Sigmoid colon (tissue), 3 donors: Measurements from ENCODE around the gene TNFRSF13B.

Experiments used
- POLR2A ChIP-seq, 2 donors: fragments of 450-650 bp; IDR thresholded peaks; one replicate each; pipeline ENCODE4 v1.6.1; 2016; ENCODE audit warnings: antibody characterized with exemption in 2 of 2, mild to moderate bottlenecking in 2 of 2, moderate library complexity in 2 of 2
- TF ChIP-seq, protein P1 (sequence below), 4 experiments: fragments of 450-650 bp in 3 of 4; fragments of 200-600 bp in 1 of 4; IDR thresholded peaks; one replicate each; pipeline ENCODE4 v1.5.1; 2016 to 2019; ENCODE audit warnings: antibody characterized with exemption in 4 of 4, mild to moderate bottlenecking in 3 of 4, moderate library complexity in 2 of 4

DNA sequence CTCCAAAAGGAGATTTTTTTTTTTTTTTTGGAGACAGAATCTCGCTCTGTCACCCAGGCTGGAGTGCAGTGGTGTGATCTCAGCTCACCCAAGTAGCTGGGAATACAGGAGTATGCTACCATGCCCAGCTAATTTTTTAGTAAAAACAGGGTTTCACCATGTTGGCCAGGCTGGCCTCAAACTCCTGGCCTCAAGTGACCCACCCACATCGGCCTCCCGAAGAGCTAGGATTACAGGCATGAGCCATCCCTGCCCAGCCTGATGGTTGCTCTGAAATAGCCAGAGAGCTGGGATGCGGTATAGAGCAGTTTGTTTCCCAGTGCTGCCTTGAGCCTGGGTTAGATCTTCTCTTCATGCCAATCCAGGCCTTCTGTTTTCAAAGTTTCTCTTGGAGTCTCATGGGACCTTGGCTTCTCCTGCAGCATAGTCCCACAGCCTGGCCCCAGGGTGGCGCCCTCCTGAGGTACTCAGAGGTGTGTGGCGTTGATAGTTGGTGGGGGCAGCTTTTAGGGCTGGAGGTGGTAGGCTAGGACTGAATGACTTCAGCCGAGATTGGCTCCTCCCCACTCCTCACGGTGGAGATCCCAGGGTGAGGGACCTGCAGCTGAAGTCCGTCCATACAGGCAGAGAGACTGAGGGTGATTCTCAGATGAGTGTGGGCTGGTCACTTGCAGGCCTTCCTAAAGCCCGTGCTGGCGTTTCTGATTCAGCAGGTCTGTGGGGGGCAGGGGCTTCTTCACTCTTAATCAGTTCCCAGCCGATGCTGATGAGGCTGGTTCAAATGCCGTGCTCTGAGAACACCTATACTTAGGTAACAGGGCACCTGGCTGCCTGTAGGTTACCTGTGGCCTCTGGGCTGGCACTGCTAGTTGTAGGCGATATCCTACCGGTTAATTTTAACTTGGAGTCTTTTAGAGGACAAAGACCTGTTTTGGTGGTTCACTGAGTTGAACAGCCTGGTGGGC is 52.0 kb downstream of the TNFRSF13B start:
- TF ChIP-seq, protein P1, sequence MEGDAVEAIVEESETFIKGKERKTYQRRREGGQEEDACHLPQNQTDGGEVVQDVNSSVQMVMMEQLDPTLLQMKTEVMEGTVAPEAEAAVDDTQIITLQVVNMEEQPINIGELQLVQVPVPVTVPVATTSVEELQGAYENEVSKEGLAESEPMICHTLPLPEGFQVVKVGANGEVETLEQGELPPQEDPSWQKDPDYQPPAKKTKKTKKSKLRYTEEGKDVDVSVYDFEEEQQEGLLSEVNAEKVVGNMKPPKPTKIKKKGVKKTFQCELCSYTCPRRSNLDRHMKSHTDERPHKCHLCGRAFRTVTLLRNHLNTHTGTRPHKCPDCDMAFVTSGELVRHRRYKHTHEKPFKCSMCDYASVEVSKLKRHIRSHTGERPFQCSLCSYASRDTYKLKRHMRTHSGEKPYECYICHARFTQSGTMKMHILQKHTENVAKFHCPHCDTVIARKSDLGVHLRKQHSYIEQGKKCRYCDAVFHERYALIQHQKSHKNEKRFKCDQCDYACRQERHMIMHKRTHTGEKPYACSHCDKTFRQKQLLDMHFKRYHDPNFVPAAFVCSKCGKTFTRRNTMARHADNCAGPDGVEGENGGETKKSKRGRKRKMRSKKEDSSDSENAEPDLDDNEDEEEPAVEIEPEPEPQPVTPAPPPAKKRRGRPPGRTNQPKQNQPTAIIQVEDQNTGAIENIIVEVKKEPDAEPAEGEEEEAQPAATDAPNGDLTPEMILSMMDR (IDR thresholded peaks at IDR 0.05) = no peak
- no peak for TF ChIP-seq POLR2A (IDR thresholded peaks at IDR 0.05)
